ENCODE measurements around the gene ERF.

DNA sequence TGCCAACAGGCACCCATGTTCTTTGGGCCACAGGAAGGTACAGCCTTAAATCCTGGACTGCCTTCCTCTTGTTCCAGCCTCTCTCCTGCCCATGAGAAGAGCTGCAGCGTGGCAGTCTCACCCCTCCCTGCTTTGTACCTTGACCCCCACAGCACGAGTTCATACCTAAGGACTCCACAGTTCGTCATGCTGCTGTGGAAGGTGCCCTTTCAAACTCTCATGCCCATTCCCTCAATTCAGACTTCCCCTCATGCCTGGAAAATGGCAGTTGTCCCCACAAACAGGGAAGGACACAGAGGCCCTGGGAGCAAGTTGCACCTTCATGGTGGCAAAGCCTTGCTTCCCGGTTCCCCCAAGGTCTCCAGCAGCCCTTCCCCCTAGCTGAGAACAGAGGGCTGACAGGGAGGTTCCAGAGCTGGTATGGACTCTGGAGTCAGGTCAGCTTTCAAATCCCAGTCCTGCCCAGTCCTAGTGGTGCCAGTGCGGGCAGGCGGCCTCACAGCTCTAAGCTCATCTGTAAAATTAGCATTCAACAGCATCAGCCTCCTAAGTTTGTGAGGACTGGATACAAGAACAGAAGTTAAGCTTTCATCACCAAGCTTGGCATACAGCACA, 21.1 kb downstream of the ERF start:
- no peak for TF ChIP-seq POLR2A (IDR thresholded peaks at IDR 0.05)
- TF ChIP-seq CTCF (IDR thresholded peaks at IDR 0.05), result no peak

Data from right lobe of liver (tissue), 4 donors.